Right lobe of liver (tissue), 6 donors: ENCODE measurements around the gene CHD2. TPM values are rescaled to one million over a fixed set of nuclear protein-coding genes. Genes with fewer than 3 reads are reported as not detected.
A peak's percentile ranks its signal among the peaks of the same experiment; 100 is the strongest.

Experiments
- ATAC-seq, 4 donors: fragments of 200-7000 bp; cut with Tn5 transposase; one replicate each; pipeline ENCODE4 v1.9.1; 2020; ENCODE audit warnings: mild to moderate bottlenecking in 4 of 4, moderate library complexity in 4 of 4
- DNase-seq, 3 donors: peaks; one replicate each; pipeline ENCODE4 v3.0.0-alpha.2; 2020
- H3K27ac ChIP-seq, 3 donors: fragments of 200-600 bp; one replicate each; pipeline ENCODE4 v1.8.0; 2022
- H3K27me3 ChIP-seq, 2 donors: fragments of 200-600 bp; one replicate each; pipeline ENCODE4 v1.8.0; 2022
- H3K36me3 ChIP-seq, 4 donors: fragments of 200-600 bp; sonication (generic) in 1 of 4; one replicate each; pipeline versions ENCODE4 v1.5.1 to v1.8.0; 2017 to 2022; ENCODE audit warnings: control low read depth in 1 of 4
- H3K4me1 ChIP-seq, 4 donors: fragments of 200-600 bp; sonication (generic) in 1 of 4; one replicate each; pipeline versions ENCODE4 v1.5.1 to v1.8.0; 2017 to 2022; ENCODE audit warnings: control low read depth in 1 of 4
- H3K4me3 ChIP-seq, 3 donors: fragments of 200-600 bp; one replicate each; pipeline ENCODE4 v1.8.0; 2022
- H3K9me3 ChIP-seq, 4 donors: fragments of 200-600 bp; sonication (generic) in 1 of 4; one replicate each; pipeline versions ENCODE4 v1.5.1 to v1.8.0; 2017 to 2022; ENCODE audit warnings: control low read depth in 1 of 4
- CTCF ChIP-seq, 4 donors: fragments of 200-600 bp in 3 of 4; fragments of 450-650 bp in 1 of 4; IDR thresholded peaks; one replicate each; pipeline versions ENCODE4 v1.5.1 to v1.8.0; 2016 to 2022; ENCODE audit warnings: antibody characterized with exemption in 4 of 4, mild to moderate bottlenecking in 2 of 4
- POLR2A ChIP-seq: fragments of 450-650 bp; IDR thresholded peaks from one replicate; pipeline ENCODE4 v1.6.1; 2017; ENCODE audit warnings: antibody characterized with exemption, mild to moderate bottlenecking
- WGBS: methylation state at CpG from one replicate; pipeline ENCODE4 v1.1.6; 2018; ENCODE audit warnings: low coverage, low lambda C conversion rate; ENCODE audit not compliant: insufficient coverage; ENCODE audit errors: missing lambda C conversion rate; 5-methylcytosine and 5-hydroxymethylcytosine counted together
- intact Hi-C, 2 donors: fragments of 100-400 bp; cut with DNase I; formaldehyde crosslinking; loops; one replicate each; pipeline versions ENCODE4 v1.11.2 to v1.14.1; 2022
- total RNA-seq, 6 experiments: library from RNA; depleted of rRNA in 2 of 6; stranded (reverse); fragments of >200 nt in 2 of 6; fragmentation: NEBNext Ultra II Directional in 3 of 6; extraction: Animal tissue kit (Norgen Biotek cat#: 25700) in 3 of 6; gene quantifications; one replicate each; pipeline versions ENCODE4 v1.1.0 to v1.2.4, GENCODE V29; 2016 to 2023
- donor health status: DM: no; HTN: yes; CAD: no.
- donor health status: DM: no; HTN: no; CAD: no.
- donor health status: DM: no; HTN: no; CAD: no.
- donor health status: DM: no; HTN: yes; CAD: no.
- donor health status: DM: no; HTN: yes; CAD: no.

The CHD2 gene
- total RNA-seq, 6 experiments from 2014 or later: 41.4 to 65.0 (median 56.6) TPM

GRCh38 chr15:92943581-92943980, 43.5 kb downstream of the CHD2 start:
- Histone ChIP-seq H3K27ac (no peak overlapping the region), H3K27me3 (no peaks in the 10 kb centered on the region), H3K4me1 (no peaks in the 10 kb centered on the region), H3K36me3 (peaks cover 11 to 95% (median 70%) of the 10 kb centered on the region in 4 donors), H3K9me3 (no peaks in the 10 kb centered on the region), H3K4me3 (no peak overlapping the region)
- ATAC-seq: no peak
- no peak for DNase-seq
- intact Hi-C loops: loop anchor here in 1 of 2 donors (10.0 kb wide), 1 partner anchor 51 kb away; no protein-coding TSS in a partner anchor
- 71% methylated on average over 1 of the region's 1 CpG for WGBS
- TF ChIP-seq POLR2A: no peak
- no peak for TF ChIP-seq CTCF (IDR thresholded peaks at IDR 0.05)

- WGBS: 80% methylated on average over 7 of the region's 8 CpGs
- intact Hi-C loops: loop anchor here in 1 of 2 donors (10.0 kb wide), 1 partner anchor 50 kb away; no protein-coding TSS in a partner anchor
- TF ChIP-seq CTCF (IDR thresholded peaks at IDR 0.05): no peak
- TF ChIP-seq POLR2A: no peak
Observed at GRCh38 chr15:92944946-92945521, 44.9 kb downstream of the CHD2 start.

GRCh38 chr15:92947071-92947730, 47.1 kb downstream of the CHD2 start:
- Histone ChIP-seq H3K27me3 (no peaks in the 10 kb centered on the region), H3K4me3 (no peak overlapping the region), H3K36me3 (peaks cover 20 to 94% (median 64%) of the 10 kb centered on the region in 4 donors), H3K4me1 (no peaks in the 10 kb centered on the region), H3K27ac (no peak overlapping the region), H3K9me3 (peaks cover 0 to 4% (median 0%) of the 10 kb centered on the region in 4 donors)
- ATAC-seq: no peak
- intact Hi-C loops: loop anchor here in 1 of 2 donors (10.0 kb wide), 1 partner anchor 48 kb away; no protein-coding TSS in a partner anchor
- TF ChIP-seq CTCF (IDR thresholded peaks at IDR 0.05) (no peak), POLR2A (no peak)
- 86% methylated on average over 5 of the region's 5 CpGs for WGBS
- DNase-seq: no peak

More at GRCh38 chr15:92944946-92945521, 44.9 kb downstream of the CHD2 start:
- DNase-seq (no peak), ATAC-seq (peak in 2 of 4 donors; percentile 9 to 20)
- Histone ChIP-seq H3K4me1 (no peaks in the 10 kb centered on the region), H3K4me3 (no peak overlapping the region), H3K27ac (no peak overlapping the region), H3K9me3 (peaks cover 0 to 4% (median 0%) of the 10 kb centered on the region in 4 donors), H3K27me3 (no peaks in the 10 kb centered on the region), H3K36me3 (peaks cover 20 to 95% (median 74%) of the 10 kb centered on the region in 4 donors)

GRCh38 chr15:92949604-92950249, 49.6 kb downstream of the CHD2 start:
- Histone ChIP-seq H3K9me3 (peaks cover 0 to 4% (median 0%) of the 10 kb centered on the region in 4 donors), H3K36me3 (peaks cover 26 to 93% (median 62%) of the 10 kb centered on the region in 4 donors), H3K4me3 (no peak overlapping the region), H3K4me1 (no peaks in the 10 kb centered on the region), H3K27ac (peak overlapping the region in 1 of 3 donors; percentile 30), H3K27me3 (no peaks in the 10 kb centered on the region)
- ATAC-seq (peak in 3 of 4 donors; percentile 37 to 45 (median 41)), DNase-seq (no peak)
- whole genome bisulfite sequencing: 86% methylated on average over 10 of the region's 10 CpGs
- TF ChIP-seq POLR2A (no peak), CTCF (IDR thresholded peaks at IDR 0.05) (no peak)
- intact Hi-C loops: loop anchor here (10.0 kb wide), 2 partner anchors 45 to 55 kb away; no protein-coding TSS in a partner anchor
